ENCODE measurements around the gene TBC1D22A.

Gene TBC1D22A

GRCh38 chr22:46896568-46897245, 134.3 kb downstream of the TBC1D22A start:
- no peak for DNase-seq (ENCODE audit: low read depth)
- H3K4me3 ChIP-seq (replicated peaks; ENCODE audit: low read depth, low read length) = no peak overlapping the region

GRCh38 chr22:46897246-46897623, 134.8 kb downstream of the TBC1D22A start:
- no peak for DNase-seq (ENCODE audit: low read depth)
- no peak overlapping the region for H3K4me3 ChIP-seq (replicated peaks; ENCODE audit: low read depth, low read length)
- TF ChIP-seq CTCF (IDR thresholded peaks at IDR 0.05; ENCODE audit: low read length, missing control alignments) = no peak

More at GRCh38 chr22:46896568-46897245, 134.3 kb downstream of the TBC1D22A start:
- no peak for TF ChIP-seq CTCF (IDR thresholded peaks at IDR 0.05; ENCODE audit: low read length, missing control alignments)

- DNase-seq (ENCODE audit: low read depth) = no peak
- H3K4me3 ChIP-seq (replicated peaks; ENCODE audit: low read depth, low read length) = no peak overlapping the region
- no peak for TF ChIP-seq CTCF (IDR thresholded peaks at IDR 0.05; ENCODE audit: low read length, missing control alignments)
Observed at GRCh38 chr22:46900549-46900948, 138.1 kb downstream of the TBC1D22A start.

- no peak for TF ChIP-seq CTCF (IDR thresholded peaks at IDR 0.05; ENCODE audit: low read length, missing control alignments)
- H3K4me3 ChIP-seq (replicated peaks; ENCODE audit: low read depth, low read length) = no peak overlapping the region
- DNase-seq (ENCODE audit: low read depth) = no peak
Observed at GRCh38 chr22:46902436-46902835, 140.0 kb downstream of the TBC1D22A start.

GRCh38 chr22:46902998-46903916, 140.8 kb downstream of the TBC1D22A start:
- no peak for TF ChIP-seq CTCF (IDR thresholded peaks at IDR 0.05; ENCODE audit: low read length, missing control alignments)
- H3K4me3 ChIP-seq (replicated peaks; ENCODE audit: low read depth, low read length) = no peak overlapping the region

GRCh38 chr22:46905415-46905814, 143.0 kb downstream of the TBC1D22A start:
- H3K4me3 ChIP-seq (replicated peaks; ENCODE audit: low read depth, low read length) = no peak overlapping the region
- DNase-seq (ENCODE audit: low read depth) = no peak
- TF ChIP-seq CTCF (IDR thresholded peaks at IDR 0.05; ENCODE audit: low read length, missing control alignments) = no peak

More at GRCh38 chr22:46902998-46903916, 140.8 kb downstream of the TBC1D22A start:
- no peak for DNase-seq (ENCODE audit: low read depth)
